Measurements from ENCODE around the gene CDC6.

Gene CDC6

DNA sequence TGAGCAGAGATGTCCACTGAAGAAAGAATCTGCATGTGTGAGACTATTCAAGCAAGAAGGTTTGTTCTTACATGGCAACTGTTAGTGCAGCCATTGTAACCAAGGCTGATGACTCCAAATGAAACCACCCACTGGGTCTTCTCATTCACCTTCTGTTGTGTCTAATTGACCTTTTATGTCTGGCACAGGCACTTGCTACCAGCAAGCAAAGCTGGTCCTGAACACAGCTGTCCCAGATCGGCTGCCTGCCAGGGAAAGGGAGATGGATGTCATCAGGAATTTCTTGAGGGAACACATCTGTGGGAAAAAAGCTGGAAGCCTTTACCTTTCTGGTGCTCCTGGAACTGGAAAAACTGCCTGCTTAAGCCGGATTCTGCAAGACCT lies 3.6 kb downstream of the CDC6 start:
- no peak overlapping the region for H2AFZ ChIP-seq (ENCODE audit: low read depth, low read length)
- H3K36me3 ChIP-seq (replicated peaks; ENCODE audit: low read depth, low read length): peaks cover 56% of the 10 kb centered on the region
- H3K79me2 ChIP-seq (ENCODE audit: low read length): peaks cover 38% of the 10 kb centered on the region
- no peak overlapping the region for H3K27ac ChIP-seq (ENCODE audit: low read length)
- peaks cover 6% of the 10 kb centered on the region; the same call in 1 of the 2 replicates for H4K20me1 ChIP-seq (ENCODE audit: insufficient read depth, low read length)
- no peaks in the 10 kb centered on the region for H3K27me3 ChIP-seq (ENCODE audit: low read depth, low read length)
- peaks cover 15% of the 10 kb centered on the region for H3K4me1 ChIP-seq (ENCODE audit: low read length)
- H3K9ac ChIP-seq (ENCODE audit: low read length): no peak overlapping the region
- no peaks in the 10 kb centered on the region for H3K9me3 ChIP-seq (ENCODE audit: insufficient read depth, low read length)
- H3K4me2 ChIP-seq (ENCODE audit: low read length): no peak overlapping the region
- H3K4me3 ChIP-seq (ENCODE audit: low read length): no peak overlapping the region
- TF ChIP-seq EZH2phosphoT487 (IDR thresholded peaks at IDR 0.05; ENCODE audit: low read depth): no peak
- TF ChIP-seq, protein P1, sequence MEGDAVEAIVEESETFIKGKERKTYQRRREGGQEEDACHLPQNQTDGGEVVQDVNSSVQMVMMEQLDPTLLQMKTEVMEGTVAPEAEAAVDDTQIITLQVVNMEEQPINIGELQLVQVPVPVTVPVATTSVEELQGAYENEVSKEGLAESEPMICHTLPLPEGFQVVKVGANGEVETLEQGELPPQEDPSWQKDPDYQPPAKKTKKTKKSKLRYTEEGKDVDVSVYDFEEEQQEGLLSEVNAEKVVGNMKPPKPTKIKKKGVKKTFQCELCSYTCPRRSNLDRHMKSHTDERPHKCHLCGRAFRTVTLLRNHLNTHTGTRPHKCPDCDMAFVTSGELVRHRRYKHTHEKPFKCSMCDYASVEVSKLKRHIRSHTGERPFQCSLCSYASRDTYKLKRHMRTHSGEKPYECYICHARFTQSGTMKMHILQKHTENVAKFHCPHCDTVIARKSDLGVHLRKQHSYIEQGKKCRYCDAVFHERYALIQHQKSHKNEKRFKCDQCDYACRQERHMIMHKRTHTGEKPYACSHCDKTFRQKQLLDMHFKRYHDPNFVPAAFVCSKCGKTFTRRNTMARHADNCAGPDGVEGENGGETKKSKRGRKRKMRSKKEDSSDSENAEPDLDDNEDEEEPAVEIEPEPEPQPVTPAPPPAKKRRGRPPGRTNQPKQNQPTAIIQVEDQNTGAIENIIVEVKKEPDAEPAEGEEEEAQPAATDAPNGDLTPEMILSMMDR (IDR thresholded peaks at IDR 0.05; ENCODE audit: low read depth, low read length): no peak

DNA sequence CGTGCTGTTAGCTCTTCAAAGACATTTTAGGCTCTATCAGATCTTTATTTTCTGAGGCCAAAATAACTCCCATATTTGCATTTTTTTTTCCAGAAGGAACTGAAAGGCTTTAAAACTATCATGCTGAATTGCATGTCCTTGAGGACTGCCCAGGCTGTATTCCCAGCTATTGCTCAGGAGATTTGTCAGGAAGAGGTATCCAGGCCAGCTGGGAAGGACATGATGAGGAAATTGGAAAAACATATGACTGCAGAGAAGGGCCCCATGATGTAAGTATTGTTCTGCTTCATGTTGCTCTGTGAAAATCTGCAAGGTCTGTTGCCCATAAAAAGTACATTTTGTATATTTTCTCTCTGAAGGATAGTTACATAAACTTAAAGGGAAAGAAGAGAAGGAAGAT lies 5.7 kb downstream of the CDC6 start:
- Histone ChIP-seq H3K9me3 (ENCODE audit: insufficient read depth, low read length) (no peaks in the 10 kb centered on the region), H3K79me2 (ENCODE audit: low read length) (peaks cover 32% of the 10 kb centered on the region), H3K36me3 (replicated peaks; ENCODE audit: low read depth, low read length) (peaks cover 68% of the 10 kb centered on the region), H3K27ac (ENCODE audit: low read length) (no peak overlapping the region), H3K4me1 (ENCODE audit: low read length) (peaks cover 7% of the 10 kb centered on the region), H3K4me2 (ENCODE audit: low read length) (no peak overlapping the region), H3K4me3 (ENCODE audit: low read length) (no peak overlapping the region), H4K20me1 (ENCODE audit: insufficient read depth, low read length) (peaks cover 6% of the 10 kb centered on the region; the same call in 1 of the 2 replicates), H3K27me3 (ENCODE audit: low read depth, low read length) (no peaks in the 10 kb centered on the region), H3K9ac (ENCODE audit: low read length) (no peak overlapping the region), H2AFZ (ENCODE audit: low read depth, low read length) (no peak overlapping the region)
- TF ChIP-seq, protein P1 (IDR thresholded peaks at IDR 0.05; ENCODE audit: low read depth, low read length): no peak
- TF ChIP-seq EZH2phosphoT487 (IDR thresholded peaks at IDR 0.05; ENCODE audit: low read depth): no peak

DNA sequence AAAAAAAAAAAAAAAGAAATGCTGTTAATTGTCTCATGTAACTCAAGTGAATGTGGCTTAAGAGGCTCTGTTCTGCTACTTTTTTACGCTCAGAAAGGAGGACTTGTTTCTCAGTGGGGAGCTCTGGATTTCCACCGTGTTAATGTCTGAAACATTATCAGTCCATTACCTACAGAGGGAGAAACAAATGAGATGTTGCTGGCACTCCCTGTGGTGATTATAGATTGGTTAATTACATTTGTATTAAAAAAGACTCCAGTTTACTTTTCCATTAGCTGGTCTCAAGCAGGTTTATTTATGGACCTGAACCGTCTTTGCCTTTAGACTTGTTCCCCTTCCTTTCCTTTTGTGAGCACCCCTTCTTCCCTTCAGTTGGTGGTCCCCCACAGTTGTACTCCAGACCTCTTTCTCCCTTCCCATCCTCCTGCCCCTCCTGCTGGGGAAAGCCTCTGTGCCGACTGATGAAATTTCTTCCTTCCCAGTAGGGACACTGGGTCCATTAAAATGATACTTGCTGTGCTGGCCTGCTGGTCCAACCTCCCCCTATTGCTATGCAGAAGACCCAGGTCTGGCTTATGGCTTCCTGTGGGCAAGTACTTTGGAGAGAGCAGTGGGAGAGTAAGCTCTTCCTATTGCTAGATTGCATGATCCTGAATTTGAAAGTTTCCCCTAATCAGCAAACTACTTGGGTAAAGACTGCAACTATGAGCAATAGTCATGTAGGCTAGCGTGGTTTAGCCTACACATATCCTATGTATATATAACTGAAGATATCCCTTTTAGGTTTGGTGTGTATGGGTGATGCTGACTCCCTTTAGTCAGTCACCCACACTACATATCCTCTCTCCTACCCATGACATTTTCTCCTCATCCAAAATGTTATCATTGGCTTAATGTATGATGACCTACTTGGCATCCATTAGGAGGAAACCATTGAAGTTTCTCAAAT lies 8.1 kb downstream of the CDC6 start:
- Histone ChIP-seq H3K4me3 (ENCODE audit: low read length) (no peak overlapping the region), H3K9me3 (ENCODE audit: insufficient read depth, low read length) (no peaks in the 10 kb centered on the region), H3K9ac (ENCODE audit: low read length) (no peak overlapping the region), H3K27ac (ENCODE audit: low read length) (no peak overlapping the region), H3K4me1 (ENCODE audit: low read length) (no peaks in the 10 kb centered on the region), H4K20me1 (ENCODE audit: insufficient read depth, low read length) (no peaks in the 10 kb centered on the region), H3K79me2 (ENCODE audit: low read length) (peaks cover 9% of the 10 kb centered on the region), H3K4me2 (ENCODE audit: low read length) (no peak overlapping the region), H3K27me3 (ENCODE audit: low read depth, low read length) (no peaks in the 10 kb centered on the region), H3K36me3 (replicated peaks; ENCODE audit: low read depth, low read length) (peaks cover 55% of the 10 kb centered on the region), H2AFZ (ENCODE audit: low read depth, low read length) (no peak overlapping the region)
- no peak for TF ChIP-seq EZH2phosphoT487 (IDR thresholded peaks at IDR 0.05; ENCODE audit: low read depth)
- TF ChIP-seq, protein P1 (IDR thresholded peaks at IDR 0.05; ENCODE audit: low read depth, low read length): no peak

DNA sequence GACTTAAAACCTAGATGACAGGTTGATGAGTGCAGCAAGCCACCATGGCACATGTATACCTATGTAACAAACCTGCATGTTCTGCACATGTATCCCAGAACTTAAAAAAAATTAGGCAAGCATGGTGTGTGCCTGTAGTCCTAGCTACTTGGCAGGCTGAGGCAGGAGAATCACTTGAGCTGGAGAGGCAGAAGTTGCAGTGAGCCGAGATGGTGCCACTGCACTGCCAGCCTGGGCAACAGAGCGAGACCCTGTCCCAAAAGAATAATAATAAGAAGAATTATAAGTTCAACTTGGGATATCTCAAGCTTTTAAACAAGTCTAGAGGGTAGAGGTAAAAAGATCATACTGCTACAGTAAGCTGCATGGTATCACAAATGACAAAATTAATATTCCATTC lies 9.8 kb downstream of the CDC6 start:
- Histone ChIP-seq H3K36me3 (replicated peaks; ENCODE audit: low read depth, low read length) (peaks cover 63% of the 10 kb centered on the region), H3K27ac (ENCODE audit: low read length) (no peak overlapping the region), H3K4me2 (ENCODE audit: low read length) (no peak overlapping the region), H3K27me3 (ENCODE audit: low read depth, low read length) (no peaks in the 10 kb centered on the region), H3K4me3 (ENCODE audit: low read length) (no peak overlapping the region), H3K4me1 (ENCODE audit: low read length) (no peaks in the 10 kb centered on the region), H3K9me3 (ENCODE audit: insufficient read depth, low read length) (no peaks in the 10 kb centered on the region), H3K9ac (ENCODE audit: low read length) (no peak overlapping the region), H2AFZ (ENCODE audit: low read depth, low read length) (no peak overlapping the region), H3K79me2 (ENCODE audit: low read length) (no peaks in the 10 kb centered on the region), H4K20me1 (ENCODE audit: insufficient read depth, low read length) (peaks cover 3% of the 10 kb centered on the region; the same call in 1 of the 2 replicates)
- TF ChIP-seq, protein P1 (IDR thresholded peaks at IDR 0.05; ENCODE audit: low read depth, low read length): no peak
- no peak for TF ChIP-seq EZH2phosphoT487 (IDR thresholded peaks at IDR 0.05; ENCODE audit: low read depth)

Measured in OCI-LY3 (cell line).